EL (cell line): ENCODE measurements around the gene ZNF521.
A peak's percentile ranks its signal among the peaks of the same experiment; 100 is the strongest.
"Not testable (repeated sequence)": the region's sequence is repeated elsewhere in the genome, so short reads cannot be mapped to it uniquely, and the experiment has no call there.

Experiments used
- DNase-seq: peaks from one replicate; pipeline ENCODE4 v3.0.0-alpha.2; 2016

The ZNF521 gene

DNA sequence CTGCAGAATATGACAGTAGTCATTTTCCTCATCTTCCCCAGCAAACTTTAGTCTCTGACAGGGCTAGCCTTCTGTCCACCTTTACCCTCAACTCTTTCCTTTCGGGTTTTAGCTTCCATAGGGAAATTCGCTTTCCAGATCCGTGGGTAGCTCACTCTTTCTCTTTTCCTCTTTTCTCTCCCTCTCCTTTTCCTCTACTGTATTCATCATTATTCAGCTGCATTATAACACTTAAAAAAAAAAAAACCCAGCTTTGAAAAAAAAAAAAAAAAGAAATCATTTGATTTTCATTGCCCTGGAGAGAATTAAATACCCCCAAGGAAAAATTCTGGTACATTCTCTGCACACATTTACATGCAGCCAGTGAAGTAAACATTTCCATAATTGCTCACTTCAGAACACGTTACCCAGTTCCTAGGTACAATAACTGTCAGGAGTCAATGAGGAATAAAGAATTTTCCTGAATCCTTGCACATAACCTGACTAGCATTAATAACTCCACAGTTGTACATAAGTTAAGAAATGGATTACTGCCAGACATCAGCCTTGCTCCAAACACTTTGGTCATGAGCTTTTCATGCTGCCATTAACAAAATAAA is 63.5 kb downstream of the ZNF521 start:
- no peak for DNase-seq

- no peak for DNase-seq
Observed at GRCh38 chr18:25287106-25287505, 64.9 kb downstream of the ZNF521 start.

DNA sequence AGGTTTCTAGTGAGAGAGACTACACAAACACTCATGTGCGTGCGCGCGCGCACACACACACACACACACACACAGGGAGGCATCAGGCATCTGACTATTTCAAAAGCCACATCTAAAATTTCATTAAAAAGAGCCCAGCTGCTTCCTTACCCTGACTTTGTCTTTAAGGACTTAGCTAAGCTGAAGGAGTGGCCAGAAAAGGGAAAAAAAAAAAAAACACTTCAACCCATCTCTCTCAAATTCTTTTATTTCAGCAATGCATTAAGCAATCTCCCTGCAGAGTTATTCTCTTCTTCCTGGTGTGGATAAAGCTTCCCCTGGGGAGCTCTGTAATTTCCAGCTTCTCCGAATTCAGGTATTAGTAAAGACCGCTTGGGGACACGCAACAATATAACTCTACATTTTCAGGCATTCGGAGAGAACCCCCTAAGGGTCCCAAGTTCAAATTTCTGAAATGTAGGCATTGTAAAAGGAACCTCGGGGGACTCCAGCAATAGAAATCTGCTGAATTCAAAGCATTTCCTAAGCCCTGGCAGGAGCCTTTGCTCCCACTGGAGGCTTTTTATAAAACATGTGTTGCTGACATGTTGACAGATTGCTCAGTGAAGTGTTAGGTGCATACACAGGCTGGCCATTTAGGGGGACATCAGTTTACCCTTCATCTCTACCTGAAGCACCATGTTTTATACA is 67.0 kb downstream of the ZNF521 start:
- DNase-seq: no peak

GRCh38 chr18:25284281-25284680 is 67.7 kb downstream of the ZNF521 start:
- no peak for DNase-seq

GRCh38 chr18:25283781-25284180 is 68.2 kb downstream of the ZNF521 start:
- no peak for DNase-seq

DNA sequence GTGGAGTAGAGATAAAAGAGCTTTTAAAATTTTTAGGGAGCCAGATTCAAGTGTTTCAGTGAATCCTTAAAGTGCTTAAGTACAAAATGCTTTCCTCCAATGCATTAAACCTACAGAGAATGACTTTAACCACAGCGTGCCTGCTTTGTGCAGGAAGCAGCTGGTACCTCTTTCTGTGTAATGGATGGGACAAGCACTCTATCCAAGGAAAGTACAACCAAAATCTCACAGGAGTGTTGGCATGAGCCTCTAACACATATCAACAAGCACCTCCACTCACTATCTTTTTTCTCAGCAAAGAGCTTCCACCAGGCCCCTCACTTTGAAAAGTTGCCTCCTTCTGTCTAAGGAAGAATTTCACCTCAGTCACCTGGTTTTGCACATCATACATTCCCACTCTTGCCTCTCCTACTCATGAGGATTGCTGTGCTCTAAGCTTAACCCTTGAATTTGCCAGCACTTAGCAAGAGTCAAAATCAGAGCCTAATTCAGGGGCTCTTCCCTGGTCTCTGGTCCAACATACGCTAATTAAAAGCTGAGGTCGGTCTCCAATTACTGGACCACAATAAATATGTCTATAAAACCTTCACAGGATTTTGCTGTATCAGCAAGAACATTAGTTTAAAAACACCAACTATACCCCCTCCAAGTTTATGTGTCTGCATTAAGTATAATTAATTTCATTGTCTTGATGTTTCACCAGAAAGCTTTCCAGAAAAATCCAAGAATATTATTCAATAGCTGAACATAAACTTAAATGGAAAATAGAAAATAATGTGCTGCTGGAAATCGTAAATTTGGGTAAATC is 68.9 kb downstream of the ZNF521 start:
- no peak for DNase-seq

DNA sequence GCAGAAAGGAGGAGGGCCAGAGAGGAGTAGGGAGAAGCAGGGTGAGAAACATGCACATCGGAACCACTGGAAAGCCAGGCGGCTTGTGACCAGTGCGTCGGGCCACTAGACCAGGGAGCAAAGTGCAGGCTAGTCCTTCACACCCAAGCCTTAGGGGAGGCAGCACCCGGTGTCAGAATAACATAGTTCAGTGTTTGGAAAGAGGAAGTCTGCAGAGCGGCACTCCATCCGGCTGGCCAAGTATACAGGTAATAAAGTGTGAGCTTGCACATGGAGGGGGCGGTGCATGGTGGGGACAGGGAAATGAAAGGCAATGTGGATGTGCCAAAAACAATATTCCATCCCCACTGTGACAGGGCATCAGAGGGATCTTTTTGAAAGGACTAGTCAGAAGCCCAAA is 69.7 kb downstream of the ZNF521 start:
- DNase-seq: no peak

- DNase-seq: no peak
Observed at GRCh38 chr18:25281556-25281955, 70.4 kb downstream of the ZNF521 start.

GRCh38 chr18:25279961-25280360 is 72.0 kb downstream of the ZNF521 start:
- no peak for DNase-seq

- no peak for DNase-seq
Observed at GRCh38 chr18:25279556-25279955, 72.4 kb downstream of the ZNF521 start.

DNA sequence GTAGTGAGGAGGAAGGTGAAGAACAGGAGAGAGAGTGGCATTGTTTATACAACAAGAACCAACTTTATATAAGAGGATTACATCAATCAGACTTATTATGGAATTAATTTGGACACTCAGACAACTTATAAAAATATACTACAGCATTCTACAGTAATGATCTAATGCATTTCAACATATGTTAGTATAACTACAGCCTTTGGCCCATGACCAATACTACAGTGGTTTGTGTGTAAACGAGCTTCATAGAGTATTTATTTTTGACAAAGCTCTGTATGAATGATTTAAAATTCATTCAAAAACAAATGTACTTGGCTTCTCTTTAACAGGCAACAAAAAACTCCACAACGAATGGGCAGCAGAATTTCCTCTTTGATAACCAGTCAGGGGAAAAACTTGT is 72.8 kb downstream of the ZNF521 start:
- peak; percentile 41 for DNase-seq

GRCh38 chr18:25278394-25278793 is 73.6 kb downstream of the ZNF521 start:
- no peak for DNase-seq

DNA sequence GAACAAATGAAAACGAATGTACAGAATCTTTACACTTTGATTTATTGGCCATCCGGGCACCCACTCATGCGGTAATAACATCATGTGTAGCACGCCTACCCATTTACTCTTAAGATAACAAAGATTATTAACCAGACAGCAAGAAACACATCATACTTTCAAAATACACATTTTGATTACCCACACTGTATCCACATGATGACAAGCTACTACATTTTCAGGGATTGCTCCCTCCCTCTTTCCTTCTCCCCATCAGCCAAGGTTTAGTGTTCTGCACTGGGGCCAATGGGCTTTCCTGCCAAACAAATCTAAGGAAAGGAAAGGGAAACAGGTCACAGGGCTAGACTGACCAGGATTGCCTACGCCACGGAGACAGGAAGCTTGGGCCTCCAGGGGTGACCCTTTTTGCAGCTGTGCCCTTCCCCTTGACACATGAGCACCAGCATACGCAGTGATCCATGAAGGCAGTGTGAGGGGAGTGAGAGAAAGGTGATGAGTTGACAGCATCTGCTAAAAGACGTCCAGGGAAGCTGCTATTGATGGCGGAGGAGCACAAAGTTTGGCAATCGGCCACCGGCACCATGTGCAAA is 76.5 kb downstream of the ZNF521 start:
- DNase-seq: no peak

GRCh38 chr18:25274926-25275325 is 77.0 kb downstream of the ZNF521 start:
- DNase-seq: no peak

DNA sequence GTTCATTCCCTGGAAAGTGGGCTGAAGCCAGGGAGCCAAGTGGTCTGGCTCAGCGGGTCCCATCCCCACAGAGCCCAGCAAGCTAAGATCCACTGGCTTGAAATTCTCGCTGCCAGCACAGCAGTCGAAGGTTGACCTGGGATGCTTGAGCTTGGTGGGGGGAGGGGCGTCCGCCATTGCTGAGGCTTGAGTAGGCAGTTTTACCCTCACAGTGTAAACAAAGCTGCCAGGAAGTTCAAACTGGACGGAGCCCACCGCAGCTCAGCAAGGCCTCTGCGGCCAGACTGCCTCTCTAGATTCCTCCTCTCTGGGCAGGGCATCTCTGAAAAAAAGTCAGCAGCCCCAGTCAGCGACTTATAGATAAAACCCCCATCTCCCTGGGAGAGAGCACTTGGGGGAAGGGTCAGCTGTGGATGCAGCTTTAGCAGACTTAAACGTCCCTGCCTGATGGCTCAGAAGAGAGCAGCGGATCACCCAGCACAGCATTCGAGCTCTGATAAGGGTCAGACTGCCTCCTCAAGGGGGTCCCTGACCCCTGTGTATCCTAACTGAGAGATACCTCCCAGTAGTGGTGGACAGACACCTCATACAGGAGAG is 84.9 kb downstream of the ZNF521 start:
- not testable (repeated sequence) for DNase-seq

GRCh38 chr18:25262920-25263319 is 89.0 kb downstream of the ZNF521 start:
- peak; percentile 69 for DNase-seq

DNA sequence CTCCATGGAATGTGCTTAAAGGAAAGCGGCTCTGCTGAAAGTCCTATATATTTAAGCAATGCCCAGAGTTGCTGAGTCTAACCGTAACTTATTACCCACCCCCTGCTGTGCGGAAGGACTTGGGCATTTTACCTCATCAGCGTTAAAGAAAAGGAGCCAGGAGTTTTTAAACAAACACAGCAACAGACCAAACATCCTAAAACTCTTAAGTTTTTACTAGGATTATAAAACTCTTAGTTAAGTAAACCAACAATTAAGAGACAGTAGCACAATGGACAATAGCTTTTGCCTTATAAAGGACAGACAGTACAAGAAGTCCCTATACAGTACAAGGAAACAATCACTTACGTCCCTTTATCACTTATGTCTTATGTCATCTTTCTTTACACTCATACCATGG is 90.2 kb downstream of the ZNF521 start:
- no peak for DNase-seq

DNA sequence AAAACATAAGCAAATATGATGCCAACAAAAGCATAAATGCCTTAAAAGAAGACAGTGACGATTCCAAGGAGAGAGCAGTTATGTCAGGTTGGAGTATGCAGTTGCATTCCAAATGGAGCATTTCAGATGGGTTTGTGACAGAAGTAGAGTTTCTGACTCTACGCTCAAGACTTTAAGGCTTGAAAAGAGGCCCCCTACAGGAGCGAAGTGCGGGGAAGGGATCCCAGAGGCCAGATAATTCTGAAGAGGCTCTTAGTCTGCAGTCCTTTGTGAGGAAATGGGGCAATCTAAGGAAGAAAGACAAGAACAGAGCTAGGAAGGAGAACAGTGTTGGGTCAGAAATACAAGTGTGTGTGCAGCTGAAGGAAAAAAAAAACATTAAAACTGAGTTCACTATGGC is 95.5 kb downstream of the ZNF521 start:
- no peak for DNase-seq

DNA sequence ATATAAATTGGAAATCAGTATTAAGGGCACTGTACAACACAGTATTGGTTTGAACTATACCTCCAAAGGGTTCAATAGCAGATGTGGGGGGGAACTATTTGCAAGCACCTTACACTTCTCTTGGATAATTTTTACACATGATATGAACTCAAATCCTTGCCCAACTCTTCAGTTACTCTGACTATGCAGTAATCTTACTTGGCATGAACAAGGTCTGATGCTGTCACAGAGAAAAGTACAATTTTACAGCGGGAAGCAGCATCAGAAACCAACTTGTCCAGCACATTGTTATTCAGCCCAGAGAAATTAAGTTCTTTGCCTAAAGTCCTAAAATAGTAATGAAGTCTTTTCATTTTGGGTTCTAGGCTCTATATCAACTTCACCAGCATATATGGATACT is 98.2 kb downstream of the ZNF521 start:
- DNase-seq: no peak

GRCh38 chr18:25253136-25253535 is 98.8 kb downstream of the ZNF521 start:
- peak; percentile 69 for DNase-seq

DNA sequence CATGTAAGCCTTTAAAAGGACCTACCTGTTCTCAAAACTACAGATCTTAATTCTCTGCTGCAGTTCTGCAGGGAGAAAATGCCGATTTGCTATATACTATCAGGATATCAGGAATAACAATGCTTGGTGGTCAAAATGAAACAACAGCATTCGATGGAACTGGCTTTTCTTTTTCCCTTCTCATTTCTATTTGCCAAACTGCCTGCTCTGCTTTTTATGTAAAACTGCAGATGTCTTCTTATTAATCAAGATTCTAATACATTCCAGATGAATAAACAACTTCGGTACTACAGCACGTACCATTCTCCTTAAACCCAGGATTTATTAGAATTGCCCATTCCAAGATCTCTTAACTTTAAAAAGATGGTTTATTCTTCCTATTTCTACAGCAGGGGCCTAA is 100.9 kb downstream of the ZNF521 start:
- no peak for DNase-seq

DNA sequence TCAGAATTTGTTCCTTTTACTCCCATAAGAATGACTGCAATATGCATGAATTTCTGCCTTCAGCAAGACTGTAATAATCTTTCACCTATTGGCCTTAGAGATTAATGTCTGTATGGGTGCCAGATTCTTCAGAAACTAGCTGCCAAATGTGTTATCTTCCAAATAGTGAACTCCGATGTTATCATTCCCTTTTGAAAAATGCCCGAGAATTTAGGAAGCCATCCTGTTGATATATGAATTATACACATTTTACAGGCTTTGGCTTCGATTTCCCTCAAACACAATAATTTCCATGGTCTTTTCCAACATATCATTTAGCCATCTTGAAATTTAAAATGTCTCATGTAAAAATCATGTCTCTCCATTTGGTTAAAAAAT is 101.5 kb downstream of the ZNF521 start:
- no peak for DNase-seq

DNA sequence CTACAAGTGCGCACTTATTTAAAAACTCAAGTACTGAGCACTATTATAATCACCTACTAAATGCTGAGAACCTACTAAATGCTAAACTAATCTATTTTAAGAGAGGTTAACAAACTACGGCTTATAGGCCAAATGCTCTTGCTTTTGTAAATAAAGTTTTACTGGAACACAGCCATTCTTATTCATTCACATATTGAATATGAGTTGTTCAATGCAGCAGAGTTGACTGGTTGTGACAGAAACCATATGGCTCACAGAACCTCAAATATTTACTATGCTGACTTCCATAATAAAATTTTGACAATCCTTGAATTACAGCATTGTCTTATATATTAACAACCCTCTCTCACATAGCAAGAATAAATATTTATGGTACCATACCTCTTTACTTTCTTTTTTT is 103.2 kb downstream of the ZNF521 start:
- no peak for DNase-seq
